Bronchial epithelial cell (primary cell): ENCODE data around the gene ZP1. TPM values are rescaled to one million over a fixed set of nuclear protein-coding genes. Genes with fewer than 3 reads are reported as not detected.

Experiments used
- DNase-seq: peaks from one replicate; pipeline ENCODE4 v3.0.0-alpha.2; 2010; ENCODE audit warnings: low read depth
- FAIRE-seq: peaks from 2 replicates; lab custom pipeline; 2011; peaks lifted over from hg19 to GRCh38; lab: Jason Lieb, UNC
- H3K27me3 ChIP-seq: 2 replicates; pipeline ENCODE4 v1.5.1; 2011; ENCODE audit warnings: low read length; ENCODE audit not compliant: control insufficient read depth, insufficient read depth
- H3K36me3 ChIP-seq: 2 replicates; pipeline ENCODE4 v1.5.1; 2011; ENCODE audit warnings: low read length; ENCODE audit not compliant: control insufficient read depth, insufficient read depth
- H3K4me3 ChIP-seq: 2 replicates; pipeline ENCODE4 v1.5.1; 2011; ENCODE audit warnings: mild to moderate bottlenecking, low read depth, low read length, control low read depth
- CTCF ChIP-seq: IDR thresholded peaks from 2 replicates; pipeline ENCODE4 v1.5.1; 2011; ENCODE audit warnings: mild to moderate bottlenecking, moderate library complexity, low read length, control low read depth, inconsistent platforms; ENCODE audit not compliant: insufficient read depth, severe bottlenecking
- total RNA-seq: library from RNA; depleted of rRNA; stranded (reverse); fragments of >200 nt; gene quantifications from 2 replicates; pipeline ENCODE4 v1.2.1, GENCODE V29; 2014

Gene ZP1
- total RNA-seq, 1 donor from 2014 or later, result not detected

DNA sequence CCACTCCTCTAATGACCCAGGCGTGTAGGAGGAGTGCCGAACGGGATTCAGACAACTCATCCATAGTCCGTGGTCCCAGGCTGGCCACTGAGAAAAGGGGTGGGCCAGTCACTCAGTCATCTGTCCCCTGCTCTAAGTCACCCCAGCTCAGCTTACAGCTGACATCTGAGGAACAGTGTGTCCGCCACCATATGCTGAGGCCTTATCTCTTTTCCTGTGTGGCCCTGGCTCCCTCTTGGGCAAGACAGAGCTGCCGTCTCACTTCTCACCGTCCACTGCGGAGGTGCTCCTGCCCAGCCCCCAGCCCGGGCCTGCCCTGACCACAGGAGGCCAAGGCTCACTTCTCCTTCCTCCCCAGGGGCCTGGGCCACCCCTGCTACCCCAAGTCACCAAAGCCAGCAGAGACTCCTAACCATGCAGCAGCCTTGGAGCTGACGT is 18.6 kb upstream of the ZP1 start:
- DNase-seq (no peak), FAIRE-seq (no peak)
- Histone ChIP-seq H3K36me3 (peaks cover 8% of the 10 kb centered on the region), H3K27me3 (no peaks in the 10 kb centered on the region), H3K4me3 (no peak overlapping the region)
- TF ChIP-seq CTCF, result no peak

DNA sequence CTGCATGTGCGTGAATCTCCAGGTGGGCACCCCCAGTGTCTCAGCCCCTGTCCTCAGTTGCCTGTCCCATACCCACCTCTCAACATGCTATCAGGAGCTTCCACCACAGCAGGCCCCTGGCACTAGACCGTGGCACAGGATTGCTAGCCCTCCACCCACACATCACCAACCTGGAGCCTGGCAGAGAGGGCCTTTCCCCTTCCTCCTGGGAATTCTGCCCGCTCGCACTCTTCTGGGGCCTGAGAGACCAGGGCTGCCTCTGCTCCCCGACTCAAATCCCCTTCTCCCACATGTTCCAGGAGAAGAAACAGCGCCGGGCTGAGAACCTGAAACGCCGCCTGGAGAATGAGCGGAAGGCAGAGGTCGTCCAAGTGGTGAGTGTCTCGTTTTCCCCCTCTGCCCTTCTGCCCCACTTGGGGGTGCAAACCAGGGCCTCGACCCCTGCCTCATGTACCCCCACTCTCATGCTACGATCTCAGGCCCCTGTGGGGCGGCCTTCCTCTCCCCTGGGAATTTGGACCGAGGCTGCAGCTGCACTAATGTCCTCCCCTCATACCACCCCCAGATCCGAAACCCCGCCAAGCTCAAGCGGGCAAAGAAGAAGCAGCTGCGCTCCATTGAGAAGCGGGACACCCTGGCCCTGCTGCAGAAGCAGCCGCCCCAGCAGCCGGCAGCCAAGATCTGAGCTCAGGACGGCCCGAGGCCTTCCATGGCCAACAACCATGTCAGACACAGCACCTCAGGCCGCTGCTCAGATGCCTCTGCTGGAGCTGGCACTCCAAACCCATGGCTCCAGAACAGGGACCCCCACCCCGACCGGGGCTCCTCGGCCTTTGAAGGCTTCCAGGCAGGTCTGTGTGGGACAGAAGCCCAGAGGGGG is 17.5 kb upstream of the ZP1 start:
- Histone ChIP-seq H3K4me3 (no peak overlapping the region), H3K27me3 (no peaks in the 10 kb centered on the region), H3K36me3 (peaks cover 8% of the 10 kb centered on the region)
- FAIRE-seq, result no peak
- no peak for DNase-seq
- no peak for TF ChIP-seq CTCF

- FAIRE-seq (no peak), DNase-seq (no peak)
- no peak for TF ChIP-seq CTCF
- Histone ChIP-seq H3K27me3 (no peaks in the 10 kb centered on the region), H3K4me3 (no peak overlapping the region), H3K36me3 (peaks cover 8% of the 10 kb centered on the region)
Measured at GRCh38 chr11:60851327-60852104, 15.8 kb upstream of the ZP1 start.

GRCh38 chr11:60852117-60852981 is 15.0 kb upstream of the ZP1 start:
- Histone ChIP-seq H3K27me3 (no peaks in the 10 kb centered on the region), H3K4me3 (peak overlapping the region; percentile 4), H3K36me3 (peaks cover 8% of the 10 kb centered on the region)
- TF ChIP-seq CTCF, result no peak
- DNase-seq (peak; percentile 20), FAIRE-seq (no peak)
